HepG2 (cell line): ENCODE data around the gene OASL. TPM values are rescaled to one million over a fixed set of nuclear protein-coding genes. Genes with fewer than 3 reads are reported as not detected.

ENCODE experiments used
- MNT ChIP-seq: fragments of 450-650 bp; IDR thresholded peaks from 2 replicates; pipeline ENCODE4 v1.6.1; 2016
- NFE2 ChIP-seq: sonication (generic); formaldehyde crosslinking; IDR thresholded peaks from 2 replicates; pipeline ENCODE4 v1.4.0; 2020; ENCODE audit warnings: missing genetic modification reagents
- RFXAP ChIP-seq: sonication (generic); formaldehyde crosslinking; IDR thresholded peaks from 2 replicates; pipeline ENCODE4 v1.4.0; 2020; ENCODE audit warnings: missing genetic modification reagents, borderline replicate concordance
- SIX1 ChIP-seq: sonication (generic); formaldehyde crosslinking; IDR thresholded peaks from 2 replicates; pipeline ENCODE4 v1.4.0; 2020; ENCODE audit warnings: missing genetic modification reagents, borderline replicate concordance
- TP53 ChIP-seq: sonication (generic); formaldehyde crosslinking; conservative IDR thresholded peaks from 2 replicates; pipeline ENCODE4 v1.4.0; 2020; ENCODE audit warnings: missing genetic modification reagents
- ZBTB40 ChIP-seq, 2 experiments: fragments of 450-650 bp in 1 of 2; sonication (generic) in 1 of 2; formaldehyde crosslinking in 1 of 2; IDR thresholded peaks; 2 replicates each; pipeline versions ENCODE4 v1.6.1 to v1.8.0; 2016 to 2022; ENCODE audit warnings: antibody characterized with exemption in 1 of 2, mild to moderate bottlenecking in 1 of 2, missing genetic modification reagents in 1 of 2
- ZNF138 ChIP-seq: sonication (generic); formaldehyde crosslinking; IDR thresholded peaks from 2 replicates; pipeline ENCODE4 v1.5.0; 2020; ENCODE audit warnings: mild to moderate bottlenecking, low read depth, missing genetic modification reagents
- ZNF235 ChIP-seq: sonication (generic); formaldehyde crosslinking; IDR thresholded peaks from 2 replicates; pipeline ENCODE4 v1.8.1; 2023; ENCODE audit warnings: mild to moderate bottlenecking, missing genetic modification reagents, borderline replicate concordance
- ZNF253 ChIP-seq: sonication (generic); formaldehyde crosslinking; IDR thresholded peaks from 2 replicates; pipeline ENCODE4 v1.8.0; 2022; ENCODE audit warnings: mild to moderate bottlenecking, missing genetic modification reagents, borderline replicate concordance
- ZNF704 ChIP-seq: sonication (generic); formaldehyde crosslinking; IDR thresholded peaks from 2 replicates; pipeline ENCODE4 v1.8.1; 2023; ENCODE audit warnings: mild to moderate bottlenecking, inconsistent platforms, moderate library complexity, missing genetic modification reagents, borderline replicate concordance
- ZNF784 ChIP-seq: sonication (generic); formaldehyde crosslinking; IDR thresholded peaks from 2 replicates; pipeline ENCODE4 v1.5.1; 2020; ENCODE audit warnings: missing genetic modification reagents, mild to moderate bottlenecking, borderline replicate concordance
- ZSCAN20 ChIP-seq: sonication (generic); formaldehyde crosslinking; IDR thresholded peaks from 2 replicates; pipeline ENCODE4 v1.4.0; 2020; ENCODE audit warnings: missing genetic modification reagents, mild to moderate bottlenecking, borderline replicate concordance
- polyA plus RNA-seq, 8 experiments: library from polyadenylated mRNA; depleted of rRNA in 3 of 8; stranded (reverse) in 7 of 8; unstranded in 1 of 8; fragments of >200 nt; fragmentation: Illumina TruSeq in 4 of 8; extraction: Trizol in 4 of 8; gene quantifications; 2 replicates each; pipeline versions ENCODE4 v1.2.1 to v1.2.3, GENCODE V29; 2011 to 2016; ENCODE audit warnings: low read depth in 4 of 8, missing spikeins in 1 of 8, mixed read lengths in 1 of 8; ENCODE audit not compliant: insufficient read depth in 1 of 8
- total RNA-seq, 5 experiments: library from RNA; depleted of rRNA; stranded (reverse); fragments of >200 nt; fragmentation: Illumina TruSeq; extraction: Trizol; gene quantifications; 2 replicates each; pipeline ENCODE4 v1.2.3, GENCODE V29; 2016; ENCODE audit warnings: low read depth in 1 of 5

Gene OASL
- total and polyA plus RNA-seq, 2 of the 13 experiments (the other 11 are each of a cell fraction or from before 2014, with no cell fraction given) = 0.11 to 0.22 TPM

GRCh38 chr12:120978296-120979219, 60.5 kb downstream of the OASL start, which contains the start of gene HNF1A (continued):
- TF ChIP-seq ZNF704 = no peak
- TF ChIP-seq RFXAP (CRISPR knock-in tag) = no peak
- TF ChIP-seq ZNF235 (CRISPR knock-in tag) = peak; percentile 82; the same call in 1 of the 2 replicates
- TF ChIP-seq ZBTB40 (IDR thresholded peaks at IDR 0.05) = no peak
- TF ChIP-seq ZBTB40 (CRISPR knock-in tag; IDR thresholded peaks at IDR 0.05) = no peak; the same call in 1 of the 2 replicates
- TF ChIP-seq ZNF253 (CRISPR knock-in tag) = 0 out of 2 replicates have a peak, but pooled peaks have one; percentile 7
- 0 out of 2 replicates have a peak, but pooled peaks have one; percentile 10 for TF ChIP-seq ZNF138 (CRISPR knock-in tag)
- no peak for TF ChIP-seq NFE2 (CRISPR knock-in tag)
- no peak for TF ChIP-seq TP53 (CRISPR knock-in tag)
- no peak; the same call in 1 of the 2 replicates for TF ChIP-seq MNT
- TF ChIP-seq ZNF784 (CRISPR knock-in tag) = peak; percentile 72; the same call in 1 of the 2 replicates
- TF ChIP-seq ZSCAN20 (CRISPR knock-in tag) = peak; percentile 74; the same call in 1 of the 2 replicates
- 0 out of 2 replicates have a peak, but pooled peaks have one; percentile 36 for TF ChIP-seq SIX1 (CRISPR knock-in tag)
